GM19193 (cell line): ENCODE data around the gene PARD3B.

Experiments used
- POLR2A ChIP-seq: IDR thresholded peaks from 4 replicates; pipeline ENCODE4 v1.6.1; 2011; ENCODE audit not compliant: insufficient read depth, insufficient read length; ENCODE audit errors: extremely low read depth

PARD3B gene

GRCh38 chr2:205556841-205557539, 1011.7 kb downstream of the PARD3B start:
- TF ChIP-seq POLR2A, result no peak

GRCh38 chr2:205557873-205558272, 1012.6 kb downstream of the PARD3B start:
- TF ChIP-seq POLR2A, result no peak

- TF ChIP-seq POLR2A, result no peak
Observed at GRCh38 chr2:205561441-205561840, 1016.2 kb downstream of the PARD3B start.

- no peak for TF ChIP-seq POLR2A
Observed at GRCh38 chr2:205563646-205564045, 1018.4 kb downstream of the PARD3B start.

GRCh38 chr2:205564346-205565141, 1019.3 kb downstream of the PARD3B start:
- TF ChIP-seq POLR2A, result no peak

GRCh38 chr2:205565142-205565522, 1019.9 kb downstream of the PARD3B start:
- TF ChIP-seq POLR2A, result no peak

- TF ChIP-seq POLR2A, result no peak
Observed at GRCh38 chr2:205566606-205567168, 1021.4 kb downstream of the PARD3B start.

- TF ChIP-seq POLR2A, result no peak
Observed at GRCh38 chr2:205568620-205569019, 1023.3 kb downstream of the PARD3B start.

- no peak for TF ChIP-seq POLR2A
Observed at GRCh38 chr2:205570648-205571047, 1025.4 kb downstream of the PARD3B start.

- no peak for TF ChIP-seq POLR2A
Observed at GRCh38 chr2:205571360-205571959, 1026.2 kb downstream of the PARD3B start.

- TF ChIP-seq POLR2A, result no peak
Observed at GRCh38 chr2:205574001-205574400, 1028.7 kb downstream of the PARD3B start.

GRCh38 chr2:205579335-205579734, 1034.1 kb downstream of the PARD3B start:
- no peak for TF ChIP-seq POLR2A

GRCh38 chr2:205580212-205580987, 1035.1 kb downstream of the PARD3B start:
- no peak for TF ChIP-seq POLR2A

- no peak for TF ChIP-seq POLR2A
Observed at GRCh38 chr2:205582366-205582765, 1037.1 kb downstream of the PARD3B start.
